ENCODE measurements around the gene ATP8B3. TPM values are rescaled to one million over a fixed set of nuclear protein-coding genes. Genes with fewer than 3 reads are reported as not detected.

Gene ATP8B3
- total RNA-seq, 1 experiment from 2014 or later, result 9.6 TPM

GRCh38 chr19:1739960-1740629 is 72.0 kb downstream of the ATP8B3 start:
- no peak overlapping the region for H3K23ac ChIP-seq (ENCODE audit: insufficient read length, low read depth, low read length)
- no peak overlapping the region for H3T11ph ChIP-seq (ENCODE audit: low read length)
- peaks cover 0 to 8% of the 10 kb centered on the region in 2 experiments; a peak in 1 of 4 replicates for H3K4me1 Mint-ChIP-seq
- no peak overlapping the region for H2BK15ac ChIP-seq (ENCODE audit: low read depth, low read length)
- H3K56ac ChIP-seq (ENCODE audit: insufficient read length, low read depth, low read length), result no peak overlapping the region
- H3K27me3 ChIP-seq (ENCODE audit: insufficient read depth, low read length), result peaks cover 5% of the 10 kb centered on the region; the same call in 1 of the 2 replicates
- H2AFZ ChIP-seq (ENCODE audit: low read length), result no peak overlapping the region
- no peak overlapping the region for H3K14ac ChIP-seq (ENCODE audit: insufficient read depth, low read length)
- no peak for TF ChIP-seq CTCF (conservative IDR thresholded peaks at IDR 0.05)
- no peaks in the 10 kb centered on the region for H3K36me3 Mint-ChIP-seq (ENCODE audit: insufficient read depth in 1 of 3, low read depth in 3 of 3)
- no CpG with 5 or more reads among the region's 11 CpGs for WGBS (ENCODE audit: extremely low coverage, insufficient read length, low lambda C conversion rate)
- H3K27me3 Mint-ChIP-seq (ENCODE audit: low read depth), result peaks cover 97% of the 10 kb centered on the region
- no peak overlapping the region for H4K91ac ChIP-seq (ENCODE audit: insufficient read length, low read depth, low read length)
- no peak overlapping the region for H2BK120ac ChIP-seq (ENCODE audit: low read depth, low read length, poor library complexity, severe bottlenecking)
- H3K79me1 ChIP-seq (ENCODE audit: insufficient read depth, low read depth, low read length, poor library complexity, severe bottlenecking), result no peaks in the 10 kb centered on the region
- no peaks in the 10 kb centered on the region for H3K23me2 ChIP-seq (ENCODE audit: insufficient read length, low read depth, low read length, poor library complexity, severe bottlenecking)
- no peaks in the 10 kb centered on the region; the same call in 1 of the 2 replicates for H3K4me1 ChIP-seq (ENCODE audit: insufficient read depth, low read length)
- no peak overlapping the region for H2BK12ac ChIP-seq (ENCODE audit: insufficient read length, low read depth, low read length)
- H3K27ac ChIP-seq (ENCODE audit: insufficient read length, low read depth, low read length), result no peak overlapping the region
- no peak overlapping the region for H3K4me3 Mint-ChIP-seq
- DNase-seq, result no peak
- H3K9me3 ChIP-seq (ENCODE audit: control insufficient read depth, low read depth, low read length), result no peaks in the 10 kb centered on the region
- H2BK5ac ChIP-seq (ENCODE audit: insufficient read length, low read length), result no peak overlapping the region
- H3K18ac ChIP-seq (ENCODE audit: insufficient read length, low read depth, low read length), result no peak overlapping the region
- no peak overlapping the region for H3K9ac ChIP-seq (ENCODE audit: extremely low read depth, insufficient read length, low read length)
- no peak overlapping the region for H4K5ac ChIP-seq (ENCODE audit: insufficient read length, low read depth, low read length)
- no peak overlapping the region for H3K4ac ChIP-seq (ENCODE audit: low read depth, low read length)
- peaks cover 5 to 6% of the 10 kb centered on the region in 2 experiments; a peak in 2 of 5 replicates for H3K9me3 Mint-ChIP-seq
- no peak overlapping the region for H2AK5ac ChIP-seq (ENCODE audit: insufficient read length, low read length)
- H3K27ac Mint-ChIP-seq, result no peak overlapping the region
- no peak overlapping the region for H3K4me2 ChIP-seq (ENCODE audit: insufficient read depth, insufficient read length, low read length)
- no peak overlapping the region for H4K8ac ChIP-seq (replicated peaks; ENCODE audit: insufficient read length, low read depth, low read length)
- H4K20me1 ChIP-seq (ENCODE audit: control insufficient read depth, insufficient read depth, insufficient read length), result no peaks in the 10 kb centered on the region
- no peak overlapping the region for H2BK20ac ChIP-seq (ENCODE audit: low read depth, low read length, poor library complexity, severe bottlenecking)
- no peaks in the 10 kb centered on the region for H3K79me2 ChIP-seq (ENCODE audit: insufficient read depth, low read length)

Data from H9 (cell line).